Measurements from ENCODE around the gene ADD2.

Gene ADD2

DNA sequence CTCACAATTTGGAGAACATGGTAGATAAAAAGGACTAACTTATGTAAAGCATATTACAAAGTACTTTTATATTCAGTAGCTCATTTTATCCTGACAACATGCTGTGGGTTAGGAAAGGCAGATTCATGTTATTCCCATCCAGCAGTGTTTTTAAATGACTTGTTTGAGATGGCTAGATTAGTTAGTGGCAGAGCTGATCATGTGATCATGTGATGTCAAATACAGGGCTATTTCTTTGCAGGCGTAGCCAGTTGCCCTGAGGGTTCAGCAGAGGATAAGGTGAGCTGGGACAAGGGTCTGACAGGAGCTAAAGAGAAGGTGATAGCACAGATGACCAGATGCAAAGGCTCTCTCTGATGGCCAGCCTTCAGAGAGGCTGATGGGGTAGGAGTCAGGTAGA is 97.8 kb downstream of the ADD2 start:
- no peak for DNase-seq

GRCh38 chr2:70668911-70669310 is 99.1 kb downstream of the ADD2 start:
- no peak for DNase-seq

DNA sequence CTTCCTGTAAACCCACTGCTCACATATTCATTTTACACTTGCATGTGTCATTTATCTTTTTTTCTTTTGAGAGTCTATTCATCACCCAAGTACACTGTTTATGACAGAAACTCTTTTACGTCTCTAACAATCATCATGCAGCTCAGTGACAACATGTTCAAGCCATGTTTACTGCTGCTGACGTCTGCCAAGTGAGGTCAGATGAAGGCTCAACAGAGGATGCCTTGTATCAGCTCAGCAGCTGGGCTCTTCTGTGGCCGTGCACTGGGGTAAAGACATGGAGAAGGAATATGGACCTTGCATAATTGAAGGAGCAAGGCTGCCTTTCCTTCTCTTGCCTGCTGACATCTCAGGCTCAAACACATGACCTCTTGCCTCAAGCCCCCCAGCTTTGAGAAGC is 99.6 kb downstream of the ADD2 start:
- DNase-seq = no peak

- DNase-seq = no peak
Observed at GRCh38 chr2:70664525-70664924, 103.5 kb downstream of the ADD2 start.

GRCh38 chr2:70663411-70663810 is 104.6 kb downstream of the ADD2 start:
- DNase-seq = no peak

DNA sequence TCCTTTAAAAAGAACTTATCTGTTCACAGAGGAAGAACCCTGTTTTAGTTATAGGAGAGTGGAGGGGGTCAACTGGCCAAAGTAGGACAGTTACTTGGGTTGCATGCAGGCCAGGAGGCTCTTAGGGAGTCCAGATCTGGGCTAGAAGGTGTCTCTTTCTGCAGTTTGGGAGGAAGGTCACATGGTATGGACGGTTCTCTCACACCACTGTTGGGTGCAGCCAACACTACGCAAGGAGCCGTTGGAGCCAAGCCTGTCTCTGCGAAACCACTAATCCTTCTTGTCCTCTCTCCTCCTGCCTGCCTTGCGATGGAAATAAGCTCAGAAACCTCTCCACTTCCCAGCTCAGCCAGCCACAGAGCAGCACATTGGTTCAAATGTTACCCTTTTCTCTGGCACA is 108.4 kb downstream of the ADD2 start:
- no peak for DNase-seq

DNA sequence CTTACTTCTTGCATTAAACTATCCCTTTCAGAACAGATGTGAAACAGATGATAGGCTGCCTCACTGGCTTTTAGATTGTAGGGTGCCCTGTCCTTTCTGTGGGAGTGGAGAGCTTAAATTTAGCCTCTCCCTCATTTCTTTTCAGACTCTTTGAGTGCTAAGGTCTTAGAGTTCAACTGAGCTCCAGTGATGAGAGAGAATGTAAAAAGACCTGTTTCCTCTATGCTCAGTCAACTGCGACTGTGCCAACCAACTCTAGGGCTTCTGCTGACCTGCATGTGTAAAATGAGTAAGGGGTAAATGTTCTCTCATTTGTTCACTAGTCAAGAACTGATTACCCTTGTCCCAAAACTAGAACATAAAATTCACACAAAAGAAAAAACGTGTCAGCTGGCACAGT is 109.5 kb downstream of the ADD2 start:
- no peak for DNase-seq

- no peak for DNase-seq
Observed at GRCh38 chr2:70657246-70657645, 110.8 kb downstream of the ADD2 start.

GRCh38 chr2:70656421-70657010 is 111.5 kb downstream of the ADD2 start:
- no peak for DNase-seq

- no peak for DNase-seq
Observed at GRCh38 chr2:70655786-70656185, 112.2 kb downstream of the ADD2 start.

DNA sequence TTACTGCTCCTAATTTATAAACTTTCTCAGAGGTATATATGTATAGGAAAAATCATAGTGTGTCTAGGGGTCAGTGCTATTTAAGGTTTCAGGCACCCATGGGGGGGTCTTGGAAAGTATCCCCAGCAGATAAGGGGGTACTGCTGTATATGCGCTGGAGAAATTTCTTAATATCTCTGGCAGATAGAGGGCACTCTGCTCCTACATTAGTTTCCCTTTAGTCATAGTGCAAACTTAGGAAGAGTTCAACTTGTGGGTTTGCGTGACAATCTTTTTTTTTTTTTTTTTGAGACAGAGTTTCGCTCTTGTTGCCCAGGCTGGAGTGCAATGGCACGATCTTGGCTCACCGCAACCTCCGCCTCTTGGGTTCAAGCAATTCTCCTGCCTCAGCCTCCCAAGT is 112.8 kb downstream of the ADD2 start:
- DNase-seq = peak; percentile 7

DNA sequence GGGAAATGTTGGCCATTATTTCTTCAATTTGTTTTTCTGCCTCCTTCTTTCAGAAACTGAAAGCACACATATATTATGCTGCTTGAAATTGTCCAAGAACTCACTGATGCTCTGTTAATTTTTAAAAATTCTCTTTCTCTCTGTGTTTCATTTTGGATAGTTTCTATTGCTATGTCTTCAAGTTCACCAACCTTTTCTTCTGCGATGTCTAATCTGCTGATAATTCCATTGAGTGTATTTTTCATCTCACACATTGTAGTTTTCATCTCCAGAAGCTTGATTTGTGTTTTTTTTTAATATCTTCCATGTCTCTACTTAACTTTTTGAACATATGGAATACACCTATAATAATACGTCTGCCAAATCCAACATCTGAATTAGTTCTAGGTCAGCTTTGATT is 116.3 kb downstream of the ADD2 start:
- no peak for DNase-seq

DNA sequence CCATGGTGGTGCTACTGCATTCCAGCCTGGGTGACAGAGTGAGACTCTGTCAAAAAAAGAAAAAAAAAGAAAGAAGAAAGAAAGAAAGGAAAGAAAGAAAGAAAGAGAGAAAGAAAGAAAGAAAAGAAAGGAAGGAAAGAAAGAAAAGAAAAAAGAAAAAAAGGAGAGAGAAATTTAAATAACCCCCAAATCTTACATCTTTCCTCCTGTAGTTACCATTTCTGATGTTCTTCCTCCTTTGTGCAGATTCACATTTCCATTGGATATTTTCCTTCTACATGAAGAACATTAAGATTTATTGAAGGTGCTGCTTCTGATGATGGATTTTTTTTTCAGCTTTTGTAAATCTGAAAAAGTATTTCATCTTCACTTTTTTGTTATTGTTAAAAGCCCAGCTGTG is 117.0 kb downstream of the ADD2 start:
- DNase-seq = no peak

DNA sequence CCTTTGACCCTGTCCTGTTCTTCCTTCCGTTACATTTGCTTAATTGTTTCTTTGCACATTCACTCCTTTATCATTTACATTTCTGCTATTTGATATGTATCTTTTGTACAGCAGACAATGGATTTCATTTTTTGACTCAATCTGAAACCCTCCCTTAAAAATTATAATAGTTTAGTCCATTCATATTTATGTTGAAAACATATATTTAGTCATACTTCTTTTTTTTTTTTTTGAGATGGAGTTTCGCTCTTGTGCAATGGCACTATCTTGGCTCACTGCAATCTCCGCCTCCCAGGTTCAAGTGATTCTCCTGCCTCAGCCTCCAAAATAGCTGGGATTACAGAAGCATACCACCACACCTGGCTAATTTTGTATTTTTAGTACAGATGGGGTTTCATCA is 119.0 kb downstream of the ADD2 start:
- no peak for DNase-seq

- peak; percentile 65 for DNase-seq
Observed at GRCh38 chr2:70647873-70648481, 120.0 kb downstream of the ADD2 start.

DNA sequence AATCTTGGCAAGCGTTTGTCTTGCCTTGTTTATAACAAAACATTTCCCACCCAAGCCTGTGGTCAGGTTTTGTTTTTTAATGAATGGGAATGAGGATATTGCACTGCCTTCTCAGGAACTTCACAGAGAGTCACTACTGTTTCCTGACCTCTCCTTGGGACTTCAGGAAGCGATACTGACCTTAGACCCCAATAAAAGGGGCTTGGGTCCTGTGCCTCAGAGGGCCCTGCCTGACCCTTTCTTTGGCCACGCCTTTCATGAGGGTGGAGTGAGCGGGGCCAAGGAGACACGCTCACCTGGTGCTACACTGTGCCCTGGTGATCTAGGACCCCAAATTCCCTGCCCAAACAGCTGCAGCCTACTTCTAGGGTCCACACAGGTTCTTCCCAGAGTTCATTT is 121.6 kb downstream of the ADD2 start:
- DNase-seq = no peak

DNA sequence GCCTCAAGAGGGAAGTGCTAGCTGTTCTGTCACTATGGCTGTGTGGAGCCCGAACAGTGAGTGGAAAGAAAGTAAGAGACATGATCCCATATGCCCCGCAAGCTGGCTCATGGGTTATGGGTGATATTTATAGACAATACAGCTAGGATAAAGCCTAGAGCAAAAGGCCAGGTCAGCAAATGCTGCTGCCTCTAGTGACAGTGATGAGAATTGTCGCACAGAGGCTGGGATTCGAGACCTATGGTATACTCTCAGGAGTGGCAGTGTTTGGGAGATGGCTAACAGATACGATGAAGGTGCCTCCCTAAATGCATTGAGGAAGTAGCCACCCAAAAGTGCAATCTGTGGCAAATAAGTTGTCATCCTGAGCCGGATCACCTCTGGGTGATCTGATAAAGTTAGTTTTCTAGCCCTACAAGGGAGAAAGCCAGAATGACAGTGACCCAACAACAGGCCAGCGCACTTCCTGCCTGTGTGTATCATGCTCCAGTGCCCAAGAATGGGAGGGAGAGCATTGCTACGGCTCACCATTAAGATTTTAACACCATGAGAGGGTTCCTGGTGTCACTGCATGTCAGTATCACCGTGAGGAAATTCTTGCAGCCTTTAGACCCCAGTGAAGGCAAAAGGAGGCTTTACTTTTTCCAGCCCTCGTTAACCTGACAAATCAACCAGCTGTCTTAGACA is 122.1 kb downstream of the ADD2 start:
- no peak for DNase-seq

GRCh38 chr2:70643715-70644114 is 124.3 kb downstream of the ADD2 start:
- DNase-seq = peak; percentile 4

DNA sequence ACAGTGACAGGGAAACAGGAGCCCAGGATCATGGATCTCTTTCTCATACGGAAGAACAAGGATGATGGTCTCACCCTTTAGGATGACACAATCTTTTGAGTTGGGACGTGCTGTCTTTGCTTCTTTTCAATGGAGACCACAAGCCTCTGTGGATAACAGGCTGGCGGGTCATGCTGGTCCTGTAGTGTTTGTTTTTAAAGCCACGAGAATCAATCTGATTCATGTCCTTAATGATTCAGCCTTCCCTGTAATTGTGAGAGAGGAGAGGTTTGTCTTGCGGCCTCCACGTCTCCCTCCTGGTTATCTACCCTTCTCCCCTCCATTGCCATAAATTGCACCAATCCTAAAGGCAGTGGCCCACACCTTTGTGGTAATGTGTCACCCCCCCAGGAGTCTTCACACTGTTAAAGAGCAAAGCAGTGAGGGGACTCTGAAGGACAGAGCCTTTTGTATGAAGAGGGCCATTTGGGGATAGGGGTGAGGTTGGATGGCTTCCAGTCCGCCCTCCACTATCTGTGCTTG is 126.7 kb downstream of the ADD2 start:
- no peak for DNase-seq

GRCh38 chr2:70639841-70640436 is 128.1 kb downstream of the ADD2 start:
- DNase-seq = no peak

DNA sequence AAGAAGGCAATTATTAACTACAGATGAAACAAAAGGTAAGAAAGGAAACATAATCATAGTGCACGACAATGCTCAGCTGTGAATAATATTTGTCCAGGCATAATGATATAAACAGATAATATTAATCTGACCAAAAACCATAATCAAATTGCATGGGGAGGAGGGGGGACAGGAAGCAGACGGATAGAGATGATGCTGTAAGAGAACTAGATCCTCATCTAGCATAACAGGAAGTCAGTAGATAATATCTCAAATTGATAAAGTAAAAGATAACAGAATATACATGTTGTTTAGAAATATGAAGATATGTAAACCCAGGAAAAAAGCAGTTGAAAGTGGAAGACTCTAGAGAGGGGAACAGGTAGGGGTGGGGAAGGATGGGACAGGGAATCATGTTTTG is 129.4 kb downstream of the ADD2 start:
- DNase-seq = no peak

DNA sequence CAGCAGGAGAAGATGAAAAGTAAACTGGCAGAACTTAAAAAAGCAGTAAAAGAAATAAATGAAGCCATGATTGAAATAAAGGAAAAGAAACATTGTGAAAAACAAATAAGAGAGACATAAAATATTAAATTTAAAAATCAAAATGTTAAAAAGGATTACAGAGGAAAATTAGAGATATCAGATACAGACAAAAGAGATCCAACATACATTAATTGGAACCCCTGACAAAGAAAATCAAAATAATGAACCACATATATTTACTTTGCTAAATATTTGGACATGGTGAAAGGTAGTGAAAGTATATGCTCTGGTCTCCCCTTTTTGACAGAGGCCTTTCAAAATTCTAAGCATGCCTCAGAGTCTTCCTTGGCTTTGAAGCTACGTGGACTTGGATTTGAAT is 134.5 kb downstream of the ADD2 start:
- no peak for DNase-seq

DNA sequence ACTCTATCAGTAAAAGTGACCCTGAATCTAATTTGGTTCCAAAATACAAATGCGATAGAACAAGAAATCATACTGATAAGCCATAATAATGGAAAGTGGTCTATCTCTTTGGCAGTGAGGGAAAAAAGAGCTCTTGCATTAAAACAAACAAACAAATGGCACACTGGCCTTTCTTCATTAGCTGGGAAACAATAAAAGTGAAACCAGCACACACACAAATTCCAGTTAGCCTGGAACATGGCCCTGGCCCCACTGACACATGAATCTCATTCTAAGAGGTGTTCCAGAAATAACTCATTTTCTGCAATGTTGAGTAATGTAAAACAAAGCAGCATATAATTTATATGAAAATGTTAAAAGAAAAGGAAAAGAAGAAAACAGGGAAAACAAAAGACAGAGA is 135.0 kb downstream of the ADD2 start:
- no peak for DNase-seq

- DNase-seq = no peak
Observed at GRCh38 chr2:70632388-70632787, 135.6 kb downstream of the ADD2 start.
